ENCODE results near the gene CYFIP1. TPM values are rescaled to one million over a fixed set of nuclear protein-coding genes. Genes with fewer than 3 reads are reported as not detected.
"Not testable (repeated sequence)": the region's sequence is repeated elsewhere in the genome, so short reads cannot be mapped to it uniquely, and the experiment has no call there.

CYFIP1 gene
- total RNA-seq, 4 donors from 2014 or later: 31.1 to 52.6 (median 37.4) TPM

DNA sequence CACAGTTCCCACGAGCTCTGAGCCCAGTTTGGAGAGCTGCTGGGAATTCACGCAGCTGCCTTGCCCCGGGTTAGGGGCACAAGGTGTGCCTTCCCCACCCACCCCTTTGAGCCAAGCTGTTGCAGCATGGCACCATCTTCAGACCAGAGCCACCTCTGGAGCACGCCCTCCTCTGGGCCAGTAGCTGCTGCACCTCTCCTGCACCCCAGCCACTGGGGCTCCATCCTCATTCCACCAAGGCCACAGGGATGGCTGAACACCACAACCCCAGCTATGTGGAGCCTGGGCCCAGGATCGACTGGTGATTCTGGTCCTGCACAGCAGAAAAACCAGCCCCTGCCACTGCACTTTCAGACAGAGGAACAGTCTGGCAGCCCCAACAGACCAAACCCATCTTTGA, 33.5 kb upstream of the CYFIP1 start:
- H3K9me3 ChIP-seq: no peaks in the 10 kb centered on the region
- ATAC-seq (no peak), DNase-seq (no peak)
- H3K27me3 ChIP-seq: no peaks in the 10 kb centered on the region
- intact Hi-C loops (cut with DNase I; ENCODE audit: low total_unique reads): no loop called here
- H3K27ac ChIP-seq: no peak overlapping the region
- in situ Hi-C loops (cut with MboI; ENCODE audit: low sequenced_read_pairs in 4 of 4): no loop called here
- TF ChIP-seq CTCF (IDR thresholded peaks at IDR 0.05 in 4 of 5, conservative IDR thresholded peaks at IDR 0.05 in 1 of 5) (no peak), POLR2A (IDR thresholded peaks at IDR 0.05) (no peak)
- H3K4me3 ChIP-seq: no peak overlapping the region
- H3K36me3 ChIP-seq: peaks cover 0 to 73% of the 10 kb centered on the region in 2 donors
- no peaks in the 10 kb centered on the region for H3K4me1 ChIP-seq

DNA sequence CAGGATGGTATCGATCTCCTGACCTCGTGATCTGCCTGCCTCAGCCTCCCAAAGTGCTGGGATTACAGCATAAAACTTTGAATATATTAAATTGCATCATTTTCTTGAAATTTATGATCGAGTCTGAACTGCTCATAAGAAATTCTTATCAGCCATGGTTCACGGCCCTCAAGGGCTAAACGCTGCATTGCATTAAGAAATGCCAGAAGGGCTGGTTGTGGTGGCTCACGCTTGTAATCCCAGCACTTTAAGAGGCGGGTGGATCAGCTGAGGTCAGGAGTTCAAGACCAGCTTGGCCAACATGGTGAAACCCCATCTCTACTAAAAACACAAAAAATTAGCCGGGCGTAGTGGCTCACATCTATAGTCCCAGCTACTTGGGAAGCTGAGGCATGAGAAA, 32.4 kb upstream of the CYFIP1 start:
- in situ Hi-C loops (cut with MboI; ENCODE audit: low sequenced_read_pairs in 4 of 4); intact Hi-C loops (cut with DNase I; ENCODE audit: low total_unique reads); H3K4me3 ChIP-seq; DNase-seq; H3K27ac ChIP-seq; ATAC-seq; H3K4me1 ChIP-seq; H3K9me3 ChIP-seq; H3K27me3 ChIP-seq: not testable (repeated sequence)
- peaks cover 0 to 73% of the 10 kb centered on the region in 2 donors for H3K36me3 ChIP-seq

DNA sequence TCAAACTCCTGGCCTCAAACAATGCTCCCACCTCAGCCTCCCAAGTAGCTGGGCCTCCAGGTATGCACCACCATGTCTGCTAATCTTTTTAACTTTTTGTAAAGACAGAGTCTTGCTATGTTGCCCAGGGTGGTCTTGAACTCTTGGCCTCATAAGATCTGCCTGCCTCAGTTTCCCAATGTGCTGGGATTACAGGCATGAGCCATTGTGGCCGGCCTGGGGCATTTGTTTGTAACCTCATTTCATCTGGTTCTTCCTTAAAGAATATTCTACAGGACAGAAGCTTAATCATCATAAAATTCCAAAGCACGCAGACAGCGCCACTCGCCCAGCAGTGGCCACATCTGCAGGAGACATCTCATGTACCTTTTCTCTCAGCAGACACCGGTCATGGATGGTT, 23.6 kb upstream of the CYFIP1 start:
- no peaks in the 10 kb centered on the region for H3K27me3 ChIP-seq
- no peak overlapping the region for H3K27ac ChIP-seq
- no peak overlapping the region for H3K4me3 ChIP-seq
- H3K9me3 ChIP-seq: no peaks in the 10 kb centered on the region
- TF ChIP-seq CTCF (IDR thresholded peaks at IDR 0.05 in 4 of 5, conservative IDR thresholded peaks at IDR 0.05 in 1 of 5) (no peak), POLR2A (IDR thresholded peaks at IDR 0.05) (no peak)
- intact Hi-C loops (cut with DNase I; ENCODE audit: low total_unique reads) (no loop called here), in situ Hi-C loops (cut with MboI; ENCODE audit: low sequenced_read_pairs in 4 of 4) (no loop called here)
- H3K4me1 ChIP-seq: no peaks in the 10 kb centered on the region
- ATAC-seq (no peak), DNase-seq (no peak)
- peaks cover 6 to 85% of the 10 kb centered on the region in 2 donors for H3K36me3 ChIP-seq

DNA sequence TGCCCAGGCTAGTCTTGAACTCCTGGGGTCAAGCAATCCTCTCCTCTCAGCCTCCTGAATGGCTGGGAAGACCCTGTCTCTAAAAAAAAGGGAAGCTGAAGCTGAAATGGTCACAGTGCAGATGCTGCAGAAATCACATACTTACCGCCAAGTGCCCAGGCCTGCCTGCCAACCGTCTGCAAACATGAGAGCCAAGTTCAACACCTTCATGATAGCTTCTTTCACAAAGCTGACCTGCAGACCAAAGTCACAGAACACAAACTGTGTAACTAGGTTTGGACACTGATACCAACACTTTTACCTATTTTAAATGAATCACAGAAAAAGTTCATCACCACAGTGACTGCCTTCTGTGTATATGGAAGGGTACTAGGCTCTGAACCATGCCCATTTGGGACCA, 22.8 kb upstream of the CYFIP1 start:
- TF ChIP-seq CTCF (IDR thresholded peaks at IDR 0.05 in 4 of 5, conservative IDR thresholded peaks at IDR 0.05 in 1 of 5) (no peak), POLR2A (IDR thresholded peaks at IDR 0.05) (no peak)
- no peak overlapping the region for H3K27ac ChIP-seq
- no peak overlapping the region for H3K4me3 ChIP-seq
- H3K36me3 ChIP-seq: peaks cover 8 to 82% of the 10 kb centered on the region in 2 donors
- DNase-seq (no peak), ATAC-seq (no peak)
- intact Hi-C loops (cut with DNase I; ENCODE audit: low total_unique reads) (no loop called here), in situ Hi-C loops (cut with MboI; ENCODE audit: low sequenced_read_pairs in 4 of 4) (no loop called here)
- no peaks in the 10 kb centered on the region for H3K27me3 ChIP-seq
- no peaks in the 10 kb centered on the region for H3K4me1 ChIP-seq
- H3K9me3 ChIP-seq: no peaks in the 10 kb centered on the region

GRCh38 chr15:22995795-22996194, 15.6 kb upstream of the CYFIP1 start:
- no peaks in the 10 kb centered on the region for H3K27me3 ChIP-seq
- H3K36me3 ChIP-seq: peaks cover 2 to 40% of the 10 kb centered on the region in 2 donors
- in situ Hi-C loops (cut with MboI; ENCODE audit: low sequenced_read_pairs in 4 of 4) (no loop called here), intact Hi-C loops (cut with DNase I; ENCODE audit: low total_unique reads) (no loop called here)
- H3K4me1 ChIP-seq: no peaks in the 10 kb centered on the region
- no peak for DNase-seq
- no peak for TF ChIP-seq CTCF (IDR thresholded peaks at IDR 0.05 in 4 of 5, conservative IDR thresholded peaks at IDR 0.05 in 1 of 5)
- TF ChIP-seq POLR2A (IDR thresholded peaks at IDR 0.05): no peak
- no peak for ATAC-seq
- H3K27ac ChIP-seq: no peak overlapping the region
- no peaks in the 10 kb centered on the region for H3K9me3 ChIP-seq
- no peak overlapping the region for H3K4me3 ChIP-seq

Data from gastrocnemius medialis (tissue), 4 donors.